GM12874 (cell line): ENCODE data around the gene HAUS1.

Experiments
- TF ChIP-seq, protein P1 (sequence below): IDR thresholded peaks from 2 replicates; pipeline ENCODE4 v1.5.1; 2011; ENCODE audit warnings: low read depth, mild to moderate bottlenecking, control low read depth, low read length, moderate library complexity; ENCODE audit not compliant: insufficient read depth

The HAUS1 gene

DNA sequence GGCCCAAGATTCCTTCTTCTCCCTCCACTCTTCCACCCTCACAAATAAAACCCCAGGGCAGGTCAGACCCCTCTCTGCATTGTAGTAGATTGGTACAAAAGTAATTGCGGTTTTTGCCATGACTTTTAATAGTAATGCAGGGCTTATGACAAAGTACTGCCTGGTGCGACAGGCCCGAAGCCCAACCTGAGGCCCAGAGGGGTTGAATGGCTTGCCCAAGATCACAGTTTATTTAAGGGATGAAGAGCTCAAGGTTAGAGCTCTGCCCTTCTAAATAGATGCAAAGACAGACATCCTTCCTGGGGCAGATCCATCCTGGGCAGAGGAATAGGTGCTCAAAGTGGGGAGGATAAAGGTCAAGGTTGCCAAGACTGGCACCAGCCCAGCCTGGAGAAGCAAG is 31.2 kb upstream of the HAUS1 start:
- TF ChIP-seq, protein P1, sequence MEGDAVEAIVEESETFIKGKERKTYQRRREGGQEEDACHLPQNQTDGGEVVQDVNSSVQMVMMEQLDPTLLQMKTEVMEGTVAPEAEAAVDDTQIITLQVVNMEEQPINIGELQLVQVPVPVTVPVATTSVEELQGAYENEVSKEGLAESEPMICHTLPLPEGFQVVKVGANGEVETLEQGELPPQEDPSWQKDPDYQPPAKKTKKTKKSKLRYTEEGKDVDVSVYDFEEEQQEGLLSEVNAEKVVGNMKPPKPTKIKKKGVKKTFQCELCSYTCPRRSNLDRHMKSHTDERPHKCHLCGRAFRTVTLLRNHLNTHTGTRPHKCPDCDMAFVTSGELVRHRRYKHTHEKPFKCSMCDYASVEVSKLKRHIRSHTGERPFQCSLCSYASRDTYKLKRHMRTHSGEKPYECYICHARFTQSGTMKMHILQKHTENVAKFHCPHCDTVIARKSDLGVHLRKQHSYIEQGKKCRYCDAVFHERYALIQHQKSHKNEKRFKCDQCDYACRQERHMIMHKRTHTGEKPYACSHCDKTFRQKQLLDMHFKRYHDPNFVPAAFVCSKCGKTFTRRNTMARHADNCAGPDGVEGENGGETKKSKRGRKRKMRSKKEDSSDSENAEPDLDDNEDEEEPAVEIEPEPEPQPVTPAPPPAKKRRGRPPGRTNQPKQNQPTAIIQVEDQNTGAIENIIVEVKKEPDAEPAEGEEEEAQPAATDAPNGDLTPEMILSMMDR, result no peak

DNA sequence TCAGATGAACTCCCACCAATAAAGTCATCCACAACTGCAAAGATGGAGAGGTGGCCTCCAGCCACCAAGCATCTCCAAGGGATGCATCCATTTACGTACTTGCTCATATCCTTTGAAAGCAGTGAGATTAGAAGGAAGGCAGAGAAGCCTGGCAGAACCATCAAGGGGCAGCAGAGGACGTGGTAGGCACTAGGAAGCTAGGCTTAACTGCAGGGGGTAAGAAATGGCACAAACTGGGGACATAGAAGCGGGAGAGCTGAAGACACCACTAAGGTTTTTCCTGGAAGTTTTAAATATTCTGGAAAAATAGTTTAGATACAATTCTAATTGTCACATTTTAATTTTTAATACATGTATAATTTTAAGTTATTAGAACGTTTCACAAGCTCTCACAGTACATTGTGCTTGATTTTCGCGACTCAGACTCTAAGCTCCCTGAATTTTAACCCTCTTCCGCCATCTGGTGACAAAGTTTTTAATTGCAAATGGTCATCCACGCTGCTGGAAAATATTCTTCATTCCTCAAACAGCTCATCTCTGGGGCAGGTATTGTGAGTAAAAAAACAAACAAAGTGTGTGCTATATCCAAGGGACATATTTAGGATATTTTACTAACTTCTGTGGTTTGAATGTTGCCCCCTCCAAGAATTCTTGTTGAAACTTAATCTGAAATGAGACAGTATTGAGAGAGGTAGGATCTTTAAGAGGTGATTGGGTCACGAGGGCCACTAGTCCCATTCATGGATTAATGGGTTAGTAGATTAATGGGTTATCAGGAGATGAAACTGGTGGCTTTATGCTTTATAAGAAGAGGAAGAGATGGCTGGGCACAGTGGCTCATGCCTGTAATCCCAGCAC is 30.5 kb upstream of the HAUS1 start:
- TF ChIP-seq, protein P1, result 0 out of 2 replicates have a peak, but pooled peaks have one; percentile 34

DNA sequence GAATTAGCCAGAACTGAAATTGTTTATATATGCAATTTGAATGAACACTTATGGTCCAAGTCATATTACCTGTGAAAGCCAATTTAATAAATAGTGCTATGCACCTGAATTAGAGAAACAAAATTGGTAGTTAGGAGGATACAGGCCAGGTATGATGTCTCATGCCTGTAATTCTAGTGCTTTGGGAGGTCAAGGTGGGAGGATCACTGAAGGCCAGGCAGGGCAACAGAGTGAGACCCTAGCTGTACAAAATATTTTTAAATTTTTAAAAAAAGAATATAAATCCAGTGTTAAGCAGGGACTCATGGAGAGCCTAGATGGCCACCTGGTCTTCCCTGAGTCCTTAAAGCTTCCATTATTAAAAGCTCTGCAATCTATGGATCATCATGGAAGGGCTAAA is 24.8 kb upstream of the HAUS1 start:
- TF ChIP-seq, protein P1, result no peak

DNA sequence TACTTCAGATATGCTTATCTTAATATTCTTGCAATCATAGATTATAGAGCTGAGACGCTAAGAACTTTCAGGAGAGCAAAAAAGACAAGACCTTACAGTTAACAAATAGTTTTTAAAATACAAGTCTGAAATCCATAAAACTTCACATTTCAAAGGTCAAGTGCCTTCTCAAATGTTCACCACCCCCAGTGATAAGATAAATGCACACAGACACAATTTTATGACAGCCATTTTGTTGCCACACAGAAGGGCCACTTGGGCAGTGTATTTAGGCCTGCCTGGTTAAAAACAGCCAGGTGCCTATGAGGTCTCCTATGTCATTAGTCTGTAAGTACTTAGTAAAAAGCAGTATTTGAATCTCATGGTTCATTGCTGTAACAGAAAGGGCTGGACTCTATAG is 24.0 kb upstream of the HAUS1 start:
- TF ChIP-seq, protein P1, result no peak

DNA sequence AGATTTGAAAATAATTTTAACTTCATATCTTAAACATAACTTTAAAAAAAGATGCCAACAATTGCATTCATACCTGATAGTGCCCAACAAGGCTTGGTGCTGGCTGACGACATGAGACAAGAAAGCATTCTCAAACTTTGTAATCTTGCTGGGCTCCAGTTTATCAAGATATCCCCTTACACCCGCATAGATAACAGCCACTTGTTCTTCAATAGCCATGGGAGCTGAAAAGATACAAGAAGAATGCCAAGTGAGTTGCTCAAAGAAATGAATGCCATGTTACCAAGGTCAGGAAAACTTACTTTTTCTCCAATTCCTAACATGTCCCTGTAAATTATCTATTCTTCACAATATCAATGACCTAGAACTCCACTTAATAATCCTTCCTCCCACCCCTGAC is 19.8 kb upstream of the HAUS1 start:
- TF ChIP-seq, protein P1, result no peak

DNA sequence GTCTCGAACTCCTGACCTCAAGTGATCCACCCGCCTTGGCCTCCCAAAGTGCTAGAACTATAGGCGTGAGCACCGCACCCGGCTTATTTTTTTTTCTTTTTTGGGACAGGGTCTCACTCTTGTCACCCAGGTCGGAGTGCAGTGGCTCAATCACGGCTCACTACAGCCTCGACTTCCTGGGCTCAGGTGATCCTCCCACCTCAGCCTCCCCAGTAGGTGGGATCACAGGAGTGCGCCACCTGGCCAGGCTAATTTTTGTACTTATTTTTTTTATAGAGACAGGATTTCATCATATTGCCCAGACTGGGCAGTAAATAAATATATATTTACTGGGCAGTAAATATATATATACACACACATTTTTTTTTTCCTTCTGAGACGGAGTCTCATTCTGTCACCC is 8.7 kb upstream of the HAUS1 start:
- TF ChIP-seq, protein P1, result no peak

DNA sequence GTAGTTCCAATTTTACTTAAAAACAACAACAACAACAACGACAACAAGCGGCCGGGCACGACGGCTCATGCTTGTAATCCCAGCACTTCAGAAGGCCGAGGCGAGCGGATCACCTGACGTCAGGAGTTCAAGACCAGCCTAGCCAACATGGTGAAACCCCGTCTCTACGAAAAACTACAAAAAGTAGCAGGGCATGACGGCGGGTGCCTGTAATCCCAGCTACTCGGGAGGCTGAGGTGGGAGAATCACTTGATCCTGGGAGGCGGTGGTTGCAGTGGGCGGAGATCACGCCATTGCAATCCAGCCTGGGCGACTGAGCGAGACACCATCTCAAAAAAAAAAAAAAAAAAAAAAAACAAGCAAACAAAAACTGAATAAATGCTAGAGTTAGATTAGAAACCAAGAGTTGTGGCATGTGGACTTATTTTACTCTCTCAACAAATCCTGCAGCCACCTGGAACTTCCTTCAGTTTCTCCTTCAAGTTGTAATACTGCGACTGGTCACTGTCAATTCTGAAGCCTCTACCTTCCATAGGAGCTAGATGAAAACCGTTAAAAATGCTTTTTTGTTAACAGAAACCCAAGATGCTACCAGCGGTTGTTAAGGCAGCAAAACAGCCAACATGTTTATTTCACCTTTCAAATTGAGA is 7.4 kb upstream of the HAUS1 start:
- TF ChIP-seq, protein P1, result no peak
